ENCODE results near the gene STXBP6.

DNA sequence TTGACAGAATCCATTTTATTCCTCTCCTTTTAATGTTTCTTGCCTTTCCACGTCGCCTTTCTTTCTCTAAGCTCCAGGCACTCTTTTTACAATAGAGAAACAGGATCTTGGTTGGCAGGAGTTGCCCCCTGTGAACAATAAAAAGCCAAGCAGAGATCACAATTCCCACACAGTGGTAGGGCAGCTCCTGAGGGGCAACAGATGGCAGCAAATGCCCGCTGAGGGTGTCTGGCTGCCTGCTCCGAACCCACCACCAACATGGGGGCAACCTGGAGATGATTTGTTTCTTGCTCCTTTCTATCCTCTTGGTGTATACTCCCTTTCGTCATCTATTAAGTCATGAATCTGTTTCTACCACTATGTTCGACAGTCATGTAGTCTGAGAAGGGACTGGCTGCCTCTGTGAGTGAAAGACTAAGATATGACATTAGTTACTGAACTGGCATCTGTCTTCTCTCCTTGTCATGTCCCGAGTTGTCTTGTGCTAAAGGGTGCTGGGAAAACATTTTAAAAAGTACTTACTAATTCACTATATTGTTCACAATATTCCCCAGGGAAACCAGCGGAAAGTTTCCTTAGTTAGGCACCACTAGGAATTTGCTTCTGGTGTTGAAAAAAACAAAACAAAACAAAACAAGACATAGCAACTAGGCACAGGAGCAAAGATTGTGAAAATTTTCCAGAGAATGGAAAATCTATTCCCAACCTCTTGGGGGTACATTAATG is 170.1 kb downstream of the STXBP6 start:
- no peak for TF ChIP-seq REXO4 (CRISPR knock-in tag; IDR thresholded peaks at IDR 0.05; ENCODE audit: borderline replicate concordance)
- no peak for TF ChIP-seq U2AF1 (optimal IDR thresholded peaks at IDR 0.05; ENCODE audit: low read depth, low read length)
- TF ChIP-seq JUND (CRISPR knock-in tag; IDR thresholded peaks at IDR 0.05), result no peak
- no peak for TF ChIP-seq SMAD3 (CRISPR knock-in tag; IDR thresholded peaks at IDR 0.05)
- TF ChIP-seq, protein P1, sequence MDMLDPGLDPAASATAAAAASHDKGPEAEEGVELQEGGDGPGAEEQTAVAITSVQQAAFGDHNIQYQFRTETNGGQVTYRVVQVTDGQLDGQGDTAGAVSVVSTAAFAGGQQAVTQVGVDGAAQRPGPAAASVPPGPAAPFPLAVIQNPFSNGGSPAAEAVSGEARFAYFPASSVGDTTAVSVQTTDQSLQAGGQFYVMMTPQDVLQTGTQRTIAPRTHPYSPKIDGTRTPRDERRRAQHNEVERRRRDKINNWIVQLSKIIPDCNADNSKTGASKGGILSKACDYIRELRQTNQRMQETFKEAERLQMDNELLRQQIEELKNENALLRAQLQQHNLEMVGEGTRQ (IDR thresholded peaks at IDR 0.05; ENCODE audit: low read depth, low read length), result no peak
- TF ChIP-seq, protein P1 (CRISPR knock-in tag; IDR thresholded peaks at IDR 0.05; ENCODE audit: borderline replicate concordance), result no peak
- no peak for TF ChIP-seq NFRKB (IDR thresholded peaks at IDR 0.05)
- no peak for TF ChIP-seq EZH2 (conservative IDR thresholded peaks at IDR 0.05; ENCODE audit: low read depth, low read length)
- TF ChIP-seq, protein P2, sequence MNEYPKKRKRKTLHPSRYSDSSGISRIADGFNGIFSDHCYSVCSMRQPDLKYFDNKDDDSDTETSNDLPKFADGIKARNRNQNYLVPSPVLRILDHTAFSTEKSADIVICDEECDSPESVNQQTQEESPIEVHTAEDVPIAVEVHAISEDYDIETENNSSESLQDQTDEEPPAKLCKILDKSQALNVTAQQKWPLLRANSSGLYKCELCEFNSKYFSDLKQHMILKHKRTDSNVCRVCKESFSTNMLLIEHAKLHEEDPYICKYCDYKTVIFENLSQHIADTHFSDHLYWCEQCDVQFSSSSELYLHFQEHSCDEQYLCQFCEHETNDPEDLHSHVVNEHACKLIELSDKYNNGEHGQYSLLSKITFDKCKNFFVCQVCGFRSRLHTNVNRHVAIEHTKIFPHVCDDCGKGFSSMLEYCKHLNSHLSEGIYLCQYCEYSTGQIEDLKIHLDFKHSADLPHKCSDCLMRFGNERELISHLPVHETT (CRISPR knock-in tag; conservative IDR thresholded peaks at IDR 0.05), result no peak
- TF ChIP-seq, protein P3, sequence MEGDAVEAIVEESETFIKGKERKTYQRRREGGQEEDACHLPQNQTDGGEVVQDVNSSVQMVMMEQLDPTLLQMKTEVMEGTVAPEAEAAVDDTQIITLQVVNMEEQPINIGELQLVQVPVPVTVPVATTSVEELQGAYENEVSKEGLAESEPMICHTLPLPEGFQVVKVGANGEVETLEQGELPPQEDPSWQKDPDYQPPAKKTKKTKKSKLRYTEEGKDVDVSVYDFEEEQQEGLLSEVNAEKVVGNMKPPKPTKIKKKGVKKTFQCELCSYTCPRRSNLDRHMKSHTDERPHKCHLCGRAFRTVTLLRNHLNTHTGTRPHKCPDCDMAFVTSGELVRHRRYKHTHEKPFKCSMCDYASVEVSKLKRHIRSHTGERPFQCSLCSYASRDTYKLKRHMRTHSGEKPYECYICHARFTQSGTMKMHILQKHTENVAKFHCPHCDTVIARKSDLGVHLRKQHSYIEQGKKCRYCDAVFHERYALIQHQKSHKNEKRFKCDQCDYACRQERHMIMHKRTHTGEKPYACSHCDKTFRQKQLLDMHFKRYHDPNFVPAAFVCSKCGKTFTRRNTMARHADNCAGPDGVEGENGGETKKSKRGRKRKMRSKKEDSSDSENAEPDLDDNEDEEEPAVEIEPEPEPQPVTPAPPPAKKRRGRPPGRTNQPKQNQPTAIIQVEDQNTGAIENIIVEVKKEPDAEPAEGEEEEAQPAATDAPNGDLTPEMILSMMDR (CRISPR knock-in tag; IDR thresholded peaks at IDR 0.05), result no peak
- no peak for TF ChIP-seq NFE2L2 (IDR thresholded peaks at IDR 0.05; ENCODE audit: low read length)

All from HepG2 (cell line).